OCI-LY3 (cell line): ENCODE data around the gene CTTN.

Experiments used
- EZH2phosphoT487 ChIP-seq: fragments of 200-600 bp; shearing (Covaris generic); IDR thresholded peaks from 2 replicates; pipeline ENCODE4 v1.6.1; 2018; ENCODE audit warnings: antibody characterized with exemption, mixed run types, low read depth
- TF ChIP-seq, protein P1 (sequence below): fragments of 200-600, 300-600 bp; sonication (generic); IDR thresholded peaks from 2 replicates; pipeline ENCODE4 v1.5.1; 2014; ENCODE audit warnings: antibody characterized with exemption, low read length, low read depth

DNA sequence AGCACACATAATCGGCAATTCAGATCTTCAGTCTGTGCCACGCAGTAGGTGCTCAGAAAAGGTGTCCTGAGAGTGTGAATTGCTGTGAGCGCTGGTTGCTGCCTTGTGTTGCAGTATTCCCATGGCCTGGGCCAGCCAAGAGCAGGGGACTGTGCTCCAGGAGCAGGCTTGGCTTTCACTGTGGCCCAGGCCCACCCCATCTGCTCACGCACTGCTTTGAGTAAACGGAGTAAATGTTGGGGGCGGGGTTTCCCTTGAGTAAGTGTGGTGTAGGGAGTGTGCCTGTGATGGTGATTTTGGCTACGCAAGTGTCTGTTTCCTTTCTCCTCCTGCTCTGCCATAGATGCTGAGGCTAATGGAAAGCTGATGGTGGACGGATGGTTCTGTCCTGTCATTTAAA, 2.3 kb downstream of the CTTN start:
- TF ChIP-seq, protein P1, sequence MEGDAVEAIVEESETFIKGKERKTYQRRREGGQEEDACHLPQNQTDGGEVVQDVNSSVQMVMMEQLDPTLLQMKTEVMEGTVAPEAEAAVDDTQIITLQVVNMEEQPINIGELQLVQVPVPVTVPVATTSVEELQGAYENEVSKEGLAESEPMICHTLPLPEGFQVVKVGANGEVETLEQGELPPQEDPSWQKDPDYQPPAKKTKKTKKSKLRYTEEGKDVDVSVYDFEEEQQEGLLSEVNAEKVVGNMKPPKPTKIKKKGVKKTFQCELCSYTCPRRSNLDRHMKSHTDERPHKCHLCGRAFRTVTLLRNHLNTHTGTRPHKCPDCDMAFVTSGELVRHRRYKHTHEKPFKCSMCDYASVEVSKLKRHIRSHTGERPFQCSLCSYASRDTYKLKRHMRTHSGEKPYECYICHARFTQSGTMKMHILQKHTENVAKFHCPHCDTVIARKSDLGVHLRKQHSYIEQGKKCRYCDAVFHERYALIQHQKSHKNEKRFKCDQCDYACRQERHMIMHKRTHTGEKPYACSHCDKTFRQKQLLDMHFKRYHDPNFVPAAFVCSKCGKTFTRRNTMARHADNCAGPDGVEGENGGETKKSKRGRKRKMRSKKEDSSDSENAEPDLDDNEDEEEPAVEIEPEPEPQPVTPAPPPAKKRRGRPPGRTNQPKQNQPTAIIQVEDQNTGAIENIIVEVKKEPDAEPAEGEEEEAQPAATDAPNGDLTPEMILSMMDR = no peak
- no peak for TF ChIP-seq EZH2phosphoT487
